ENCODE measurements around the gene PLEKHA1. TPM values are rescaled to one million over a fixed set of nuclear protein-coding genes. Genes with fewer than 3 reads are reported as not detected.

PLEKHA1 gene
- total and polyA plus RNA-seq, 2 experiments from 2014 or later = 54.0 to 62.6 TPM

- H3K4me3 ChIP-seq = peak overlapping the region; percentile 79
- H3K4me2 ChIP-seq = peak overlapping the region; percentile 100
- H4K20me1 ChIP-seq (ENCODE audit: insufficient read depth, poor library complexity, severe bottlenecking) = no peaks in the 10 kb centered on the region
- peak overlapping the region; percentile 12 for H3K27ac ChIP-seq
- 1% methylated on average over 73 of the region's 95 CpGs for WGBS (ENCODE audit: low lambda C conversion rate, missing lambda C conversion rate)
- H3K4me1 ChIP-seq (ENCODE audit: insufficient read depth) = peaks cover 7% of the 10 kb centered on the region
- H3K27me3 ChIP-seq = peaks cover 49% of the 10 kb centered on the region
- no peaks in the 10 kb centered on the region for H3K79me2 ChIP-seq
- DNase-seq (ENCODE audit: low spot score) = peak; percentile 60
- peak overlapping the region; percentile 76 for H2AFZ ChIP-seq
- no peaks in the 10 kb centered on the region for H3K9me2 ChIP-seq (replicated peaks; ENCODE audit: insufficient read depth)
- no peaks in the 10 kb centered on the region for H3K9me3 ChIP-seq (ENCODE audit: low read depth)
- TF ChIP-seq EZH2phosphoT487 (IDR thresholded peaks at IDR 0.05; ENCODE audit: low read depth, severe bottlenecking, unreplicated experiment) (no peak), EZH2 (IDR thresholded peaks at IDR 0.05; ENCODE audit: borderline replicate concordance) (no peak), CTCF (IDR thresholded peaks at IDR 0.05; ENCODE audit: poor library complexity) (no peak)
- no peaks in the 10 kb centered on the region for H3K36me3 ChIP-seq (replicated peaks; ENCODE audit: insufficient read depth, low read depth)
Observed at GRCh38 chr10:122461729-122462532, 87.4 kb downstream of the PLEKHA1 start.

GRCh38 chr10:122462533-122463465, 88.3 kb downstream of the PLEKHA1 start:
- Histone ChIP-seq H4K20me1 (ENCODE audit: insufficient read depth, poor library complexity, severe bottlenecking) (no peaks in the 10 kb centered on the region), H3K4me2 (peak overlapping the region; percentile 100), H3K4me1 (ENCODE audit: insufficient read depth) (peaks cover 7% of the 10 kb centered on the region), H3K79me2 (no peaks in the 10 kb centered on the region), H2AFZ (peak overlapping the region; percentile 76), H3K9me3 (ENCODE audit: low read depth) (no peaks in the 10 kb centered on the region), H3K27me3 (peaks cover 55% of the 10 kb centered on the region), H3K4me3 (peak overlapping the region; percentile 79), H3K27ac (peak overlapping the region; percentile 12), H3K36me3 (replicated peaks; ENCODE audit: insufficient read depth, low read depth) (no peaks in the 10 kb centered on the region), H3K9me2 (replicated peaks; ENCODE audit: insufficient read depth) (no peaks in the 10 kb centered on the region)
- no peak for TF ChIP-seq EZH2phosphoT487 (IDR thresholded peaks at IDR 0.05; ENCODE audit: low read depth, severe bottlenecking, unreplicated experiment)
- TF ChIP-seq EZH2 (IDR thresholded peaks at IDR 0.05; ENCODE audit: borderline replicate concordance) = peak; percentile 63
- WGBS (ENCODE audit: low lambda C conversion rate, missing lambda C conversion rate) = 20% methylated on average over 47 of the region's 47 CpGs
- DNase-seq (ENCODE audit: low spot score) = peak; percentile 27

- Histone ChIP-seq H3K27me3 (peaks cover 55% of the 10 kb centered on the region), H3K4me1 (ENCODE audit: insufficient read depth) (peaks cover 7% of the 10 kb centered on the region), H3K4me3 (no peak overlapping the region), H3K9me3 (ENCODE audit: low read depth) (no peaks in the 10 kb centered on the region), H3K36me3 (replicated peaks; ENCODE audit: insufficient read depth, low read depth) (no peaks in the 10 kb centered on the region), H4K20me1 (ENCODE audit: insufficient read depth, poor library complexity, severe bottlenecking) (no peaks in the 10 kb centered on the region), H3K4me2 (peak overlapping the region; percentile 100), H2AFZ (no peak overlapping the region), H3K79me2 (no peaks in the 10 kb centered on the region), H3K9me2 (replicated peaks; ENCODE audit: insufficient read depth) (no peaks in the 10 kb centered on the region), H3K27ac (no peak overlapping the region)
- TF ChIP-seq CTCF (IDR thresholded peaks at IDR 0.05; ENCODE audit: poor library complexity) = no peak
- no peak for TF ChIP-seq EZH2phosphoT487 (IDR thresholded peaks at IDR 0.05; ENCODE audit: low read depth, severe bottlenecking, unreplicated experiment)
- no peak for TF ChIP-seq EZH2 (IDR thresholded peaks at IDR 0.05; ENCODE audit: borderline replicate concordance)
- no peak for DNase-seq (ENCODE audit: low spot score)
- 83% methylated on average over 17 of the region's 17 CpGs for WGBS (ENCODE audit: low lambda C conversion rate, missing lambda C conversion rate)
Observed at GRCh38 chr10:122463466-122464249, 89.2 kb downstream of the PLEKHA1 start.
